H9 (cell line): ENCODE results near the gene CLEC16A. TPM values are rescaled to one million over a fixed set of nuclear protein-coding genes. Genes with fewer than 3 reads are reported as not detected.

Experiments used
- DNase-seq: peaks from one replicate; pipeline ENCODE4 v3.0.0-alpha.2; 2017
- H2AFZ ChIP-seq: one replicate; pipeline ENCODE4 v1.6.1; 2013; ENCODE audit warnings: mild to moderate bottlenecking, low read length, control low read depth, moderate library complexity
- H2AK5ac ChIP-seq: 2 replicates; pipeline ENCODE4 v1.6.1; 2013; ENCODE audit warnings: low read length, control low read depth, mixed read lengths; ENCODE audit not compliant: insufficient read length
- H2BK120ac ChIP-seq: one replicate; pipeline ENCODE4 v1.6.1; 2013; ENCODE audit warnings: low read depth, mild to moderate bottlenecking, low read length, control low read depth, inconsistent platforms; ENCODE audit not compliant: poor library complexity, severe bottlenecking
- H2BK12ac ChIP-seq: 2 replicates; pipeline ENCODE4 v1.6.1; 2013; ENCODE audit warnings: low read length, control low read depth, mixed read lengths, low read depth; ENCODE audit not compliant: insufficient read length
- H2BK15ac ChIP-seq: 2 replicates; pipeline ENCODE4 v1.6.1; 2013; ENCODE audit warnings: low read depth, low read length, control low read depth
- H2BK20ac ChIP-seq: one replicate; pipeline ENCODE4 v1.6.1; 2013; ENCODE audit warnings: low read depth, mild to moderate bottlenecking, low read length, control low read depth, inconsistent platforms; ENCODE audit not compliant: poor library complexity, severe bottlenecking
- H2BK5ac ChIP-seq: 2 replicates; pipeline ENCODE4 v1.6.1; 2013; ENCODE audit warnings: low read length, control low read depth, mixed read lengths; ENCODE audit not compliant: insufficient read length
- H3K14ac ChIP-seq: 2 replicates; pipeline ENCODE4 v1.6.1; 2013; ENCODE audit warnings: low read length, control low read depth; ENCODE audit not compliant: insufficient read depth
- H3K18ac ChIP-seq: 2 replicates; pipeline ENCODE4 v1.6.1; 2013; ENCODE audit warnings: low read depth, mild to moderate bottlenecking, mixed read lengths, low read length, control low read depth; ENCODE audit not compliant: insufficient read length
- H3K23ac ChIP-seq: 2 replicates; pipeline ENCODE4 v1.6.1; 2013; ENCODE audit warnings: low read length, control low read depth, mixed read lengths, low read depth; ENCODE audit not compliant: insufficient read length
- H3K23me2 ChIP-seq: 2 replicates; pipeline ENCODE4 v1.6.1; 2013; ENCODE audit warnings: low read depth, mild to moderate bottlenecking, mixed read lengths, low read length, control low read depth; ENCODE audit not compliant: insufficient read length, poor library complexity, severe bottlenecking
- H3K27ac ChIP-seq: 2 replicates; pipeline ENCODE4 v1.5.1; 2013; ENCODE audit warnings: low read length, control low read depth, mixed read lengths, low read depth; ENCODE audit not compliant: insufficient read length
- H3K27me3 ChIP-seq: 2 replicates; pipeline ENCODE4 v1.6.1; 2013; ENCODE audit warnings: low read length, control low read depth, inconsistent platforms; ENCODE audit not compliant: insufficient read depth
- H3K4ac ChIP-seq: 2 replicates; pipeline ENCODE4 v1.6.1; 2013; ENCODE audit warnings: low read depth, mild to moderate bottlenecking, control low read depth, inconsistent platforms, low read length, moderate library complexity
- H3K4me1 ChIP-seq: 2 replicates; pipeline ENCODE4 v1.6.1; 2013; ENCODE audit warnings: low read length, control low read depth, inconsistent platforms; ENCODE audit not compliant: insufficient read depth
- H3K4me2 ChIP-seq: 2 replicates; pipeline ENCODE4 v1.6.1; 2013; ENCODE audit warnings: low read length, control low read depth, mixed read lengths; ENCODE audit not compliant: insufficient read length, insufficient read depth
- H3K56ac ChIP-seq: 2 replicates; pipeline ENCODE4 v1.6.1; 2013; ENCODE audit warnings: low read depth, mild to moderate bottlenecking, mixed read lengths, low read length, control low read depth; ENCODE audit not compliant: insufficient read length
- H3K79me1 ChIP-seq: 2 replicates; pipeline ENCODE4 v1.6.1; 2013; ENCODE audit warnings: low read depth, mild to moderate bottlenecking, moderate library complexity, low read length, control low read depth, inconsistent platforms; ENCODE audit not compliant: insufficient read depth, poor library complexity, severe bottlenecking
- H3K79me2 ChIP-seq: 2 replicates; pipeline ENCODE4 v1.6.1; 2013; ENCODE audit warnings: low read length, control low read depth, inconsistent platforms; ENCODE audit not compliant: insufficient read depth
- H3K9ac ChIP-seq: 2 replicates; pipeline ENCODE4 v1.6.1; 2013; ENCODE audit warnings: low read length, control low read depth, mixed read lengths; ENCODE audit not compliant: insufficient read length; ENCODE audit errors: extremely low read depth
- H3K9me3 ChIP-seq: one replicate; pipeline ENCODE4 v1.6.1; 2013; ENCODE audit warnings: low read depth, low read length, inconsistent platforms; ENCODE audit not compliant: control insufficient read depth
- H3T11ph ChIP-seq: one replicate; pipeline ENCODE4 v1.6.1; 2013; ENCODE audit warnings: mild to moderate bottlenecking, low read length, control low read depth, inconsistent platforms
- H4K20me1 ChIP-seq: one replicate; pipeline ENCODE4 v1.6.1; 2013; ENCODE audit not compliant: control insufficient read depth, insufficient read length, insufficient read depth
- H4K5ac ChIP-seq: 2 replicates; pipeline ENCODE4 v1.6.1; 2013; ENCODE audit warnings: low read depth, mild to moderate bottlenecking, mixed read lengths, low read length, control low read depth; ENCODE audit not compliant: insufficient read length
- H4K8ac ChIP-seq: replicated peaks from 2 replicates; pipeline ENCODE4 v1.6.1; 2013; ENCODE audit warnings: low read length, control low read depth, mixed read lengths, low read depth; ENCODE audit not compliant: insufficient read length
- H4K91ac ChIP-seq: 2 replicates; pipeline ENCODE4 v1.6.1; 2013; ENCODE audit warnings: low read depth, mild to moderate bottlenecking, moderate library complexity, mixed read lengths, low read length, control low read depth; ENCODE audit not compliant: insufficient read length
- H3K27ac Mint-ChIP-seq, 3 experiments: 2 replicates in 2 of 3; 3 replicates in 1 of 3; pipeline ENCODE4 v1.8.0; 2020 to 2021; ENCODE audit warnings: mixed read lengths in 3 of 3, mild to moderate bottlenecking in 1 of 3, moderate library complexity in 1 of 3
- H3K27me3 Mint-ChIP-seq: 2 replicates; pipeline ENCODE4 v1.8.0; 2021; ENCODE audit warnings: low read depth, mild to moderate bottlenecking, moderate library complexity, mixed read lengths
- H3K36me3 Mint-ChIP-seq, 3 experiments: 2 replicates in 2 of 3; 3 replicates in 1 of 3; pipeline ENCODE4 v1.8.0; 2020 to 2021; ENCODE audit warnings: low read depth in 3 of 3, mixed read lengths in 3 of 3; ENCODE audit not compliant: insufficient read depth in 1 of 3
- H3K4me1 Mint-ChIP-seq, 2 experiments: 2 replicates each; pipeline ENCODE4 v1.8.0; 2020; ENCODE audit warnings: mixed read lengths in 2 of 2
- H3K4me3 Mint-ChIP-seq, 2 experiments: 2 replicates in 1 of 2; 3 replicates in 1 of 2; pipeline ENCODE4 v1.8.0; 2020 to 2021; ENCODE audit warnings: mild to moderate bottlenecking in 2 of 2, mixed read lengths in 2 of 2, moderate library complexity in 1 of 2
- H3K9me3 Mint-ChIP-seq, 2 experiments: 2 replicates in 1 of 2; 3 replicates in 1 of 2; pipeline ENCODE4 v1.8.0; 2020; ENCODE audit warnings: mild to moderate bottlenecking in 2 of 2, mixed read lengths in 2 of 2, moderate library complexity in 1 of 2
- WGBS: extraction: QIAGEN DNeasy Blood & Tissue Kit; methylation state at CpG from one replicate; pipeline ENCODE4 v1.1.7; 2013; ENCODE audit warnings: missing lambda C conversion rate, low lambda C conversion rate, mixed read lengths; ENCODE audit not compliant: insufficient read length; ENCODE audit errors: extremely low coverage; 5-methylcytosine and 5-hydroxymethylcytosine counted together
- total RNA-seq: library from RNA; stranded (reverse); gene quantifications from 2 replicates; pipeline ENCODE4 v1.2.1, GENCODE V29; 2021
- TF ChIP-seq, protein P1 (sequence below): fragments of 200-600 bp; sonication (generic); conservative IDR thresholded peaks from 3 replicates; pipeline ENCODE4 v1.8.0; 2021; ENCODE audit warnings: antibody characterized with exemption, mild to moderate bottlenecking

Gene CLEC16A
- total RNA-seq, 1 experiment from 2014 or later, result 15.2 TPM

GRCh38 chr16:11157143-11157542 is 212.8 kb downstream of the CLEC16A start:
- Histone ChIP-seq H3K56ac (no peak overlapping the region), H2BK15ac (no peak overlapping the region), H3K18ac (no peak overlapping the region), H3K9ac (no peak overlapping the region), H3K79me1 (no peaks in the 10 kb centered on the region), H3K23ac (no peak overlapping the region), H3K4ac (no peak overlapping the region), H2BK12ac (no peak overlapping the region), H3K4me2 (no peak overlapping the region), H2BK20ac (no peak overlapping the region), H2BK120ac (no peak overlapping the region), H4K8ac (no peak overlapping the region), H3K9me3 (no peaks in the 10 kb centered on the region), H4K5ac (no peak overlapping the region), H3K79me2 (no peaks in the 10 kb centered on the region), H4K91ac (no peak overlapping the region), H3K14ac (no peak overlapping the region), H4K20me1 (no peaks in the 10 kb centered on the region), H3K23me2 (no peaks in the 10 kb centered on the region), H3K27ac (no peak overlapping the region), H2AK5ac (no peak overlapping the region), H2AFZ (no peak overlapping the region), H3K4me1 (no peaks in the 10 kb centered on the region), H3T11ph (no peak overlapping the region), H2BK5ac (no peak overlapping the region), H3K27me3 (no peaks in the 10 kb centered on the region)
- no peak for DNase-seq
- H3K36me3 Mint-ChIP-seq, result no peaks in the 10 kb centered on the region
- H3K4me3 Mint-ChIP-seq, result no peak overlapping the region
- H3K4me1 Mint-ChIP-seq, result peaks cover 7 to 15% of the 10 kb centered on the region in 2 experiments; a peak in 3 of 4 replicates
- no peaks in the 10 kb centered on the region for H3K9me3 Mint-ChIP-seq
- TF ChIP-seq, protein P1, sequence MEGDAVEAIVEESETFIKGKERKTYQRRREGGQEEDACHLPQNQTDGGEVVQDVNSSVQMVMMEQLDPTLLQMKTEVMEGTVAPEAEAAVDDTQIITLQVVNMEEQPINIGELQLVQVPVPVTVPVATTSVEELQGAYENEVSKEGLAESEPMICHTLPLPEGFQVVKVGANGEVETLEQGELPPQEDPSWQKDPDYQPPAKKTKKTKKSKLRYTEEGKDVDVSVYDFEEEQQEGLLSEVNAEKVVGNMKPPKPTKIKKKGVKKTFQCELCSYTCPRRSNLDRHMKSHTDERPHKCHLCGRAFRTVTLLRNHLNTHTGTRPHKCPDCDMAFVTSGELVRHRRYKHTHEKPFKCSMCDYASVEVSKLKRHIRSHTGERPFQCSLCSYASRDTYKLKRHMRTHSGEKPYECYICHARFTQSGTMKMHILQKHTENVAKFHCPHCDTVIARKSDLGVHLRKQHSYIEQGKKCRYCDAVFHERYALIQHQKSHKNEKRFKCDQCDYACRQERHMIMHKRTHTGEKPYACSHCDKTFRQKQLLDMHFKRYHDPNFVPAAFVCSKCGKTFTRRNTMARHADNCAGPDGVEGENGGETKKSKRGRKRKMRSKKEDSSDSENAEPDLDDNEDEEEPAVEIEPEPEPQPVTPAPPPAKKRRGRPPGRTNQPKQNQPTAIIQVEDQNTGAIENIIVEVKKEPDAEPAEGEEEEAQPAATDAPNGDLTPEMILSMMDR, result no peak
- peak overlapping the region in 1 of 3 experiments; percentile 26; a peak in 1 of 7 replicates for H3K27ac Mint-ChIP-seq
- H3K27me3 Mint-ChIP-seq, result no peaks in the 10 kb centered on the region
- no CpG with 5 or more reads among the region's 7 CpGs for WGBS
